Ishikawa (cell line): ENCODE measurements around the gene PMFBP1.
A peak's percentile ranks its signal among the peaks of the same experiment; 100 is the strongest.

Experiments
- CEBPB ChIP-seq: IDR thresholded peaks from 2 replicates; pipeline ENCODE4 v1.6.1; 2012
- CREB1 ChIP-seq: IDR thresholded peaks from 2 replicates; pipeline ENCODE4 v1.6.1; 2012; ENCODE audit warnings: low read depth
- EGR1 ChIP-seq: IDR thresholded peaks from 2 replicates; pipeline ENCODE4 v1.6.1; 2012
- EP300 ChIP-seq: IDR thresholded peaks from 2 replicates; pipeline ENCODE4 v1.6.1; 2012; ENCODE audit warnings: borderline replicate concordance
- FOXM1 ChIP-seq: IDR thresholded peaks from 2 replicates; pipeline ENCODE4 v1.6.1; 2012; ENCODE audit warnings: low read depth, borderline replicate concordance
- NFIC ChIP-seq: IDR thresholded peaks from 2 replicates; pipeline ENCODE4 v1.6.1; 2012
- RAD21 ChIP-seq: IDR thresholded peaks from 2 replicates; pipeline ENCODE4 v1.6.1; 2012; ENCODE audit warnings: low read depth
- TAF1 ChIP-seq: IDR thresholded peaks from 2 replicates; pipeline ENCODE4 v1.6.1; 2012; ENCODE audit warnings: low read depth, mild to moderate bottlenecking
- TCF12 ChIP-seq: IDR thresholded peaks from 2 replicates; pipeline ENCODE4 v1.6.1; 2012; ENCODE audit warnings: low read depth
- TEAD4 ChIP-seq: IDR thresholded peaks from 2 replicates; pipeline ENCODE4 v1.6.1; 2012
- YY1 ChIP-seq: IDR thresholded peaks from 2 replicates; pipeline ENCODE4 v1.6.1; 2012; ENCODE audit warnings: low read depth
- ZBTB7A ChIP-seq: IDR thresholded peaks from 2 replicates; pipeline ENCODE4 v1.6.1; 2012; ENCODE audit warnings: low read depth
- TF ChIP-seq, protein P1 (sequence below): IDR thresholded peaks from 2 replicates; pipeline ENCODE4 v1.6.1; 2012
- TF ChIP-seq, protein P2 (sequence below): IDR thresholded peaks from 2 replicates; pipeline ENCODE4 v1.6.1; 2012; ENCODE audit warnings: low read depth, mild to moderate bottlenecking
- TF ChIP-seq, protein P3 (sequence below): IDR thresholded peaks from 2 replicates; pipeline ENCODE4 v1.6.1; 2012

The PMFBP1 gene

GRCh38 chr16:72125635-72126428 lies 46.1 kb downstream of the PMFBP1 start:
- no peak for TF ChIP-seq NFIC
- TF ChIP-seq CEBPB = no peak
- TF ChIP-seq EP300 = no peak
- no peak for TF ChIP-seq TCF12
- TF ChIP-seq EGR1 = no peak
- TF ChIP-seq RAD21 = no peak
- no peak for TF ChIP-seq TEAD4
- TF ChIP-seq YY1 = no peak
- no peak for TF ChIP-seq CREB1
- no peak for TF ChIP-seq ZBTB7A

DNA sequence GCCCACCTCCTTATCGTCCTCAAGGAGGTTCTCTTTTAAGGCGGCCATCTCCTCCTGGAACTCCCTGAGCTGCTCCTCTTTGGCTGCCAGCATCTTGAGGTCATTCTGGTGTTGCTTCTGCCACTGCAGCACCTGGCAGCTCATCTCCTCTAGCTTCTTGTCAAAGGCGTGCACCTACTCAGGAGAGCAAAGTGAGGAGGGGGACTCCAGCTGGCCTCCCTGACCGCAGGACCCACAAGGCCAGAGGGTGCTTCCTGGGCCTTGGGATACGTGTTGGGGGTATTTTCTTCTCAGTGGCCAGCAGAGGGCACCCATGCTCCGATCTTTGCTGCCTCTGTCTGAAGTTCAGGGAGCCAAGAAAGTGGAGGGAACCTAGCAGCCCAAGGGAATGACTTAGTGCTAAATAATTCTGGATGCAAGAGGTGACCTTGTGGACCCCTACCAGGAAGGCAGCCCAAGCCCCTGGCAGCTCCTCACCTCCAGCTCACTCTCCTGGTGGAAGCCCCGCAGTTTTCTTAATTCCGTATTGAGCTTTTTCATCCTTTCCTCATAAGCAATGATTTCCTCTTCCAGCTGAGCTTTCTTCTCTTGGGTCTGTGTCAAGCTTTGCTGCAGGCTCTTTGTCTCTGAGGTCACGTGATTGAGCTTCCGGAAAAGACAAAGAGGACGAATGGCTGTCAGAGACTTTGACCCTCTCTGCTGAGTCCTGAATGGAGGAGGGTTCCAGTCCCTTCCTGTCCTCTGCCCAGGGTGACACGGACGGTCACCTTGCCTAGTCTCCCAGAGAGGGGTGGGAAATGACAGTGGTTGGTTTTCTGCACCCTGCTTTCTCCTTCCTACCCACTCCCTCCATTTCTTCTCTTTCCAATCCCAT lies 47.0 kb downstream of the PMFBP1 start:
- TF ChIP-seq TCF12 (no peak), RAD21 (peak; percentile 91)

- TF ChIP-seq CEBPB = no peak
- TF ChIP-seq FOXM1 = no peak
- TF ChIP-seq TAF1 = no peak
- TF ChIP-seq EGR1 = no peak
- TF ChIP-seq, protein P1, sequence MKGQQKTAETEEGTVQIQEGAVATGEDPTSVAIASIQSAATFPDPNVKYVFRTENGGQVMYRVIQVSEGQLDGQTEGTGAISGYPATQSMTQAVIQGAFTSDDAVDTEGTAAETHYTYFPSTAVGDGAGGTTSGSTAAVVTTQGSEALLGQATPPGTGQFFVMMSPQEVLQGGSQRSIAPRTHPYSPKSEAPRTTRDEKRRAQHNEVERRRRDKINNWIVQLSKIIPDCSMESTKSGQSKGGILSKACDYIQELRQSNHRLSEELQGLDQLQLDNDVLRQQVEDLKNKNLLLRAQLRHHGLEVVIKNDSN = no peak
- no peak for TF ChIP-seq RAD21
- no peak for TF ChIP-seq TCF12
- TF ChIP-seq, protein P2, sequence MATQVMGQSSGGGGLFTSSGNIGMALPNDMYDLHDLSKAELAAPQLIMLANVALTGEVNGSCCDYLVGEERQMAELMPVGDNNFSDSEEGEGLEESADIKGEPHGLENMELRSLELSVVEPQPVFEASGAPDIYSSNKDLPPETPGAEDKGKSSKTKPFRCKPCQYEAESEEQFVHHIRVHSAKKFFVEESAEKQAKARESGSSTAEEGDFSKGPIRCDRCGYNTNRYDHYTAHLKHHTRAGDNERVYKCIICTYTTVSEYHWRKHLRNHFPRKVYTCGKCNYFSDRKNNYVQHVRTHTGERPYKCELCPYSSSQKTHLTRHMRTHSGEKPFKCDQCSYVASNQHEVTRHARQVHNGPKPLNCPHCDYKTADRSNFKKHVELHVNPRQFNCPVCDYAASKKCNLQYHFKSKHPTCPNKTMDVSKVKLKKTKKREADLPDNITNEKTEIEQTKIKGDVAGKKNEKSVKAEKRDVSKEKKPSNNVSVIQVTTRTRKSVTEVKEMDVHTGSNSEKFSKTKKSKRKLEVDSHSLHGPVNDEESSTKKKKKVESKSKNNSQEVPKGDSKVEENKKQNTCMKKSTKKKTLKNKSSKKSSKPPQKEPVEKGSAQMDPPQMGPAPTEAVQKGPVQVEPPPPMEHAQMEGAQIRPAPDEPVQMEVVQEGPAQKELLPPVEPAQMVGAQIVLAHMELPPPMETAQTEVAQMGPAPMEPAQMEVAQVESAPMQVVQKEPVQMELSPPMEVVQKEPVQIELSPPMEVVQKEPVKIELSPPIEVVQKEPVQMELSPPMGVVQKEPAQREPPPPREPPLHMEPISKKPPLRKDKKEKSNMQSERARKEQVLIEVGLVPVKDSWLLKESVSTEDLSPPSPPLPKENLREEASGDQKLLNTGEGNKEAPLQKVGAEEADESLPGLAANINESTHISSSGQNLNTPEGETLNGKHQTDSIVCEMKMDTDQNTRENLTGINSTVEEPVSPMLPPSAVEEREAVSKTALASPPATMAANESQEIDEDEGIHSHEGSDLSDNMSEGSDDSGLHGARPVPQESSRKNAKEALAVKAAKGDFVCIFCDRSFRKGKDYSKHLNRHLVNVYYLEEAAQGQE = no peak
- no peak for TF ChIP-seq ZBTB7A
- TF ChIP-seq, protein P3, sequence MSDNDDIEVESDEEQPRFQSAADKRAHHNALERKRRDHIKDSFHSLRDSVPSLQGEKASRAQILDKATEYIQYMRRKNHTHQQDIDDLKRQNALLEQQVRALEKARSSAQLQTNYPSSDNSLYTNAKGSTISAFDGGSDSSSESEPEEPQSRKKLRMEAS = no peak
- no peak for TF ChIP-seq TEAD4
- no peak for TF ChIP-seq CREB1
- no peak for TF ChIP-seq EP300
- TF ChIP-seq YY1 = no peak
- TF ChIP-seq NFIC = no peak
These were observed 47.8 kb downstream of the PMFBP1 start for GRCh38 chr16:72124148-72124547.

DNA sequence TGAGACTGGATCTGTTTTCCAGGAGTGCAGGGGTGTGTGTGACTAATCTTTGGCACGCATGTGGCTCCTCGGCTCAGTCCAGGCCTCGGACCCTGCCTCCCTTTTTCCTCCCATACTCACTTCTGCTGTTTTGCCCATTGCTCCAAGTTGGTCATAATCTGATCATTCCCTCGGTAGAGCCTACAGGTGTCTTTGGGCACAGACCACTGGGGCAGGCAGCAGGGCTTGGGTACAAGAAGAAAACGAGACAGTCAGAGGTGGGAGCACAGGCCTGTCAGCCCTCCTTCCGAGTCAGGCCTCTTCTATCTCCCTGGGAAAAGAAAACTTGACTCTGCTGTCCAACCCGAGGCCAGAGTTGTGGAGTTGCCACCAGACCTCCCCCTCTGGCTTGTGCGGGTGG lies 48.5 kb downstream of the PMFBP1 start:
- TF ChIP-seq, protein P2 = no peak
- TF ChIP-seq EGR1 = no peak
- no peak for TF ChIP-seq CEBPB
- no peak for TF ChIP-seq EP300
- TF ChIP-seq ZBTB7A = no peak
- TF ChIP-seq, protein P3 = no peak
- no peak for TF ChIP-seq YY1
- no peak for TF ChIP-seq TCF12
- TF ChIP-seq, protein P1 = no peak
- no peak for TF ChIP-seq RAD21
- no peak for TF ChIP-seq NFIC
- TF ChIP-seq TEAD4 = no peak
- no peak for TF ChIP-seq FOXM1
- no peak for TF ChIP-seq CREB1
- TF ChIP-seq TAF1 = no peak

DNA sequence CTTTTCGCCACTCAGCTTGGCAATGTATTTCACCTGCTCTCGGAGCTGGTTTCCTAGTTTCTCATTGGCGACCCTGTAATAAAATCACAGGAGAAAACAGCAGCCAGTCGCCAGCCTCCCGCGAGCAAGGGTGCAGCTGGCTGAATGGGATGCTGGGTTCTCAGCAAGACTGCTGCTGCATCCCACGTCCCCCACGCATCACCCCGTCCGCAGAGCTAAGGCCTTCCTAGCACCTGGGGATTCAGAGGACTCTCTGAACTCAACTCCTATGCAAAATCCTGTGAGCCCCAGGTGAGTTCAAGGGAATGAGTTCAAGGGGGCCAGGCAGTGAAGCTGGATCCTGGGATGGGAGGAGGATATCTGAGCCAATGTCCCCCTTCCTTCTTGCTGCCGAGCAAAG lies 49.0 kb downstream of the PMFBP1 start:
- no peak for TF ChIP-seq TCF12
- TF ChIP-seq EGR1 = no peak
- TF ChIP-seq, protein P1 = no peak
- no peak for TF ChIP-seq CREB1
- no peak for TF ChIP-seq RAD21
- TF ChIP-seq FOXM1 = no peak
- TF ChIP-seq, protein P2 = no peak
- TF ChIP-seq CEBPB = no peak
- TF ChIP-seq TEAD4 = no peak
- no peak for TF ChIP-seq YY1
- TF ChIP-seq, protein P3 = no peak
- TF ChIP-seq TAF1 = no peak
- TF ChIP-seq ZBTB7A = no peak
- no peak for TF ChIP-seq EP300
- no peak for TF ChIP-seq NFIC
